RWPE1 (cell line): ENCODE measurements around the gene CAV2.

Experiments used
- CTCF ChIA-PET: fragments of 350-600 bp; sonication (Branson Sonifier 250); formaldehyde crosslinking; extraction: SDS; loops from one replicate; lab custom pipeline; 2021; lab: Yijun Ruan, JAX
- POLR2A ChIA-PET: fragments of 400-600 bp; formaldehyde crosslinking; extraction: SDS; loops from one replicate; lab custom pipeline; 2020; ENCODE audit warnings: antibody characterized with exemption; ENCODE audit not compliant: low non-redundant PET; lab: Yijun Ruan, JAX
- DNase-seq: peaks from one replicate; pipeline ENCODE4 v3.0.0; 2012; ENCODE audit warnings: low spot score
- H3K27ac ChIP-seq: fragments of 450-650 bp; 2 replicates; pipeline ENCODE4 v1.5.1; 2017
- CTCF ChIP-seq: fragments of 450-650 bp; conservative IDR thresholded peaks from 2 replicates; pipeline ENCODE4 v1.5.1; 2017; ENCODE audit warnings: low read depth, mild to moderate bottlenecking

Gene CAV2

GRCh38 chr7:116455499-116455898, 44.0 kb upstream of the CAV2 start:
- ChIA-PET POLR2A (no interaction called here), CTCF (interaction anchor here (0.6 kb wide), 1 partner anchor 53 kb away, joined by 3 read pairs; no protein-coding TSS in a partner anchor)
- H3K27ac ChIP-seq, result peak overlapping the region; percentile 46; the same call in 1 of the 2 replicates
- DNase-seq, result no peak
- TF ChIP-seq CTCF, result no peak

- CTCF ChIA-PET, result no interaction called here
- POLR2A ChIA-PET, result no interaction called here
- TF ChIP-seq CTCF, result peak; percentile 30; the same call in 1 of the 2 replicates
- no peak for DNase-seq
- H3K27ac ChIP-seq, result no peak overlapping the region
These were observed 38.0 kb upstream of the CAV2 start for GRCh38 chr7:116461500-116461899.

GRCh38 chr7:116463956-116464355, 35.6 kb upstream of the CAV2 start:
- no peak overlapping the region for H3K27ac ChIP-seq
- CTCF ChIA-PET, result no interaction called here

GRCh38 chr7:116464375-116464774, 35.2 kb upstream of the CAV2 start:
- CTCF ChIA-PET, result interaction anchor here (0.6 kb wide), 1 partner anchor 205 kb away, joined by 3 read pairs; no protein-coding TSS in a partner anchor
- no peak overlapping the region for H3K27ac ChIP-seq
- DNase-seq, result no peak
- POLR2A ChIA-PET, result no interaction called here
- no peak for TF ChIP-seq CTCF

More at GRCh38 chr7:116463956-116464355, 35.6 kb upstream of the CAV2 start:
- no peak for DNase-seq
- TF ChIP-seq CTCF, result no peak
- POLR2A ChIA-PET, result no interaction called here

GRCh38 chr7:116465125-116465524, 34.4 kb upstream of the CAV2 start:
- POLR2A ChIA-PET, result no interaction called here
- no peak for TF ChIP-seq CTCF
- no peak overlapping the region for H3K27ac ChIP-seq

GRCh38 chr7:116468534-116468933, 31.0 kb upstream of the CAV2 start:
- TF ChIP-seq CTCF, result no peak
- DNase-seq, result no peak
- no peak overlapping the region for H3K27ac ChIP-seq
- CTCF ChIA-PET, result no interaction called here
- POLR2A ChIA-PET, result no interaction called here

More at GRCh38 chr7:116465125-116465524, 34.4 kb upstream of the CAV2 start:
- CTCF ChIA-PET, result no interaction called here
- no peak for DNase-seq
